ENCODE measurements around the gene LY9.

The LY9 gene

GRCh38 chr1:160795951-160796383 is at the start of gene LY9:
LY9 (plus strand) TSS chr1:160796174; CDS start chr1:160796188, 14 bp downstream.
- no peak for FAIRE-seq

- no peak for FAIRE-seq
Measured at GRCh38 chr1:160746836-160747500, 49.0 kb upstream of the LY9 start.

- FAIRE-seq, result no peak
Measured at GRCh38 chr1:160747717-160748116, 48.3 kb upstream of the LY9 start.

- no peak for FAIRE-seq
Measured at GRCh38 chr1:160748181-160748877, 47.6 kb upstream of the LY9 start.

GRCh38 chr1:160748878-160749269 is 47.1 kb upstream of the LY9 start:
- no peak for FAIRE-seq

- no peak for FAIRE-seq
Measured at GRCh38 chr1:160750608-160751007, 45.4 kb upstream of the LY9 start.

GRCh38 chr1:160752406-160752805 is 43.6 kb upstream of the LY9 start:
- no peak for FAIRE-seq

GRCh38 chr1:160752924-160753323 is 43.0 kb upstream of the LY9 start:
- FAIRE-seq, result no peak

GRCh38 chr1:160753594-160753993 is 42.4 kb upstream of the LY9 start:
- FAIRE-seq, result no peak

- FAIRE-seq, result no peak
Measured at GRCh38 chr1:160755461-160755860, 40.5 kb upstream of the LY9 start.

GRCh38 chr1:160755911-160756848 is 39.8 kb upstream of the LY9 start:
- no peak for FAIRE-seq

GRCh38 chr1:160756849-160757201 is 39.1 kb upstream of the LY9 start:
- FAIRE-seq, result no peak

GRCh38 chr1:160758521-160758920 is 37.5 kb upstream of the LY9 start:
- FAIRE-seq, result no peak

GRCh38 chr1:160759740-160760139 is 36.2 kb upstream of the LY9 start:
- no peak for FAIRE-seq

GRCh38 chr1:160761046-160761445 is 34.9 kb upstream of the LY9 start:
- no peak for FAIRE-seq

- no peak for FAIRE-seq
Measured at GRCh38 chr1:160761886-160762285, 34.1 kb upstream of the LY9 start.

- FAIRE-seq, result no peak
Measured at GRCh38 chr1:160763993-160764392, 32.0 kb upstream of the LY9 start.

- FAIRE-seq, result no peak
Measured at GRCh38 chr1:160767395-160768294, 28.3 kb upstream of the LY9 start.

- FAIRE-seq, result no peak
Measured at GRCh38 chr1:160768295-160768657, 27.7 kb upstream of the LY9 start.

- FAIRE-seq, result no peak
Measured at GRCh38 chr1:160772331-160772730, 23.6 kb upstream of the LY9 start.

GRCh38 chr1:160773093-160773492 is 22.9 kb upstream of the LY9 start:
- no peak for FAIRE-seq

Data from endometrium (tissue), 2 donors.